Measurements from ENCODE around the gene KCNN1.
"Not testable (repeated sequence)": the region's sequence is repeated elsewhere in the genome, so short reads cannot be mapped to it uniquely, and the experiment has no call there.

KCNN1 gene

GRCh38 chr19:17996826-17997316 is 30.0 kb downstream of the KCNN1 start:
- in situ Hi-C loops (cut with HindIII; ENCODE audit: low pct_ligation_motif_present, low pct_unique_long_range_greater_than_20kb, low sequenced_read_pairs): no loop called here
- peak; percentile 74 for DNase-seq

- in situ Hi-C loops (cut with HindIII; ENCODE audit: low pct_ligation_motif_present, low pct_unique_long_range_greater_than_20kb, low sequenced_read_pairs): no loop called here
- DNase-seq: peak; percentile 57
Observed at GRCh38 chr19:17997969-17998826, 31.3 kb downstream of the KCNN1 start.

GRCh38 chr19:17998827-17999150 is 31.9 kb downstream of the KCNN1 start:
- DNase-seq: no peak
- in situ Hi-C loops (cut with HindIII; ENCODE audit: low pct_ligation_motif_present, low pct_unique_long_range_greater_than_20kb, low sequenced_read_pairs): no loop called here

- in situ Hi-C loops (cut with HindIII; ENCODE audit: low pct_ligation_motif_present, low pct_unique_long_range_greater_than_20kb, low sequenced_read_pairs): no loop called here
Observed at GRCh38 chr19:17999684-18000479, 33.0 kb downstream of the KCNN1 start.

GRCh38 chr19:18000480-18000914 is 33.6 kb downstream of the KCNN1 start:
- in situ Hi-C loops (cut with HindIII; ENCODE audit: low pct_ligation_motif_present, low pct_unique_long_range_greater_than_20kb, low sequenced_read_pairs): no loop called here
- DNase-seq: no peak

More at GRCh38 chr19:17999684-18000479, 33.0 kb downstream of the KCNN1 start:
- DNase-seq: no peak

GRCh38 chr19:18000915-18001776 is 34.2 kb downstream of the KCNN1 start:
- in situ Hi-C loops (cut with HindIII; ENCODE audit: low pct_ligation_motif_present, low pct_unique_long_range_greater_than_20kb, low sequenced_read_pairs): no loop called here

GRCh38 chr19:18001777-18002345 is 35.0 kb downstream of the KCNN1 start:
- DNase-seq: peak; percentile 19
- in situ Hi-C loops (cut with HindIII; ENCODE audit: low pct_ligation_motif_present, low pct_unique_long_range_greater_than_20kb, low sequenced_read_pairs): no loop called here

More at GRCh38 chr19:18000915-18001776, 34.2 kb downstream of the KCNN1 start:
- peak; percentile 85 for DNase-seq

- DNase-seq: no peak
- in situ Hi-C loops (cut with HindIII; ENCODE audit: low pct_ligation_motif_present, low pct_unique_long_range_greater_than_20kb, low sequenced_read_pairs): no loop called here
Observed at GRCh38 chr19:18002347-18002850, 35.5 kb downstream of the KCNN1 start.

GRCh38 chr19:18005750-18006149 is 38.8 kb downstream of the KCNN1 start:
- DNase-seq; in situ Hi-C loops (cut with HindIII; ENCODE audit: low pct_ligation_motif_present, low pct_unique_long_range_greater_than_20kb, low sequenced_read_pairs): not testable (repeated sequence)

- in situ Hi-C loops (cut with HindIII; ENCODE audit: low pct_ligation_motif_present, low pct_unique_long_range_greater_than_20kb, low sequenced_read_pairs): no loop called here
- peak; percentile 76 for DNase-seq
Observed at GRCh38 chr19:18007044-18007916, 40.4 kb downstream of the KCNN1 start.

- DNase-seq: peak; percentile 85
- in situ Hi-C loops (cut with HindIII; ENCODE audit: low pct_ligation_motif_present, low pct_unique_long_range_greater_than_20kb, low sequenced_read_pairs): no loop called here
Observed at GRCh38 chr19:18007917-18008673, 41.2 kb downstream of the KCNN1 start, which contains the start of gene ARRDC2. Gene ARRDC2, plus strand, starts transcription at chr19:18008170. Its CDS starts 141 bp downstream, at chr19:18008311.

- in situ Hi-C loops (cut with HindIII; ENCODE audit: low pct_ligation_motif_present, low pct_unique_long_range_greater_than_20kb, low sequenced_read_pairs): no loop called here
- no peak for DNase-seq
Observed at GRCh38 chr19:18008814-18009213, 41.9 kb downstream of the KCNN1 start.

GRCh38 chr19:18009412-18010066 is 42.6 kb downstream of the KCNN1 start:
- in situ Hi-C loops (cut with HindIII; ENCODE audit: low pct_ligation_motif_present, low pct_unique_long_range_greater_than_20kb, low sequenced_read_pairs): no loop called here
- peak; percentile 40 for DNase-seq

- in situ Hi-C loops (cut with HindIII; ENCODE audit: low pct_ligation_motif_present, low pct_unique_long_range_greater_than_20kb, low sequenced_read_pairs): no loop called here
- DNase-seq: no peak
Observed at GRCh38 chr19:18010149-18010548, 43.2 kb downstream of the KCNN1 start.

- DNase-seq: no peak
- in situ Hi-C loops (cut with HindIII; ENCODE audit: low pct_ligation_motif_present, low pct_unique_long_range_greater_than_20kb, low sequenced_read_pairs): no loop called here
Observed at GRCh38 chr19:18013210-18014111, 46.6 kb downstream of the KCNN1 start.
